Measurements from ENCODE around the gene FAM149B1. TPM values are rescaled to one million over a fixed set of nuclear protein-coding genes. Genes with fewer than 3 reads are reported as not detected.

FAM149B1 gene
- total and polyA plus RNA-seq, 2 of the 13 experiments (the other 11 are each of a cell fraction or from before 2014, with no cell fraction given) = 9.3 to 16.8 TPM

DNA sequence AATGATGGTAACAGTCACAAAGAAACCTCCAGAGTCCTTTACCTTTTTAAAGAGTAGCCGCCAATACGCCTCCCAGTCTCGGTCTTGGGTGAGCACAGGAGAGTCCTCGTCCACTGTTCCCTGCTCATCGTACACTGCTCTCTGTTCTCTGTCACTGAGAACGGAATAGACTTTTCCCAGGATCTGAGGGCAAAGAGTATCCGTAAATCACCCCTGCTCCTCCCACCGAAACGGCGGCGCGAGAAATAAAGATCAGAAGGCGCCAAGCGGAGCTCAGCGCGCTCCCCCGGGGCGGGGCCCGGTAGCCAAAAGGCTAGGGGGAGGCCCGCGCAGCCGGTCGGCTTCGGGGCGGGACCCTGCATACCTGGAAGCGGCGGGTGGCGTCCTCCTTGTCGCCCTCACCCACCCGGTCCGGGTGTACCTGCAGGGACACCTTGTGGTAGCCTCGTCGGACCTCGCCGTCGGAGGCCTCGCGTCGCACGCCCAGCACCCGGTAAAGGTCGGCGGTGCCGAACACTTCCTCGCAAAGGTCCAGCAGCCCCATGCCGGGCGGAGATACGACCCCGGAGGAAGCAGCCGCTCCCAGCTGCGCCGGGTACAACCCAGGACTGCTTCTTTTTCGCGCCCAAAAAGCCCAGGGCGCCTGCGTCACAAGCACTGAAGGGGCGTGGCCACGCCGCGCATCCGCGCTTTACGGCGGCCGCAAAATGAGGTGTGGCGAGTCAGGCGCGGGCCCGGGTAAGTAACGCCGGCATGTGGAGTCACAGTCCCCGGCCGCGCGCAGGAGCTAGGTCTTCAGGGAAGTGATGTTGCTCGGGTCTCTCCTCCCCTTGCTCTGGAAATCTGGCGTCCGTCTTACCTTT, 79.0 kb downstream of the FAM149B1 start, which contains the start of gene DNAJC9 (continued):
- TF ChIP-seq AHDC1 (CRISPR knock-in tag; IDR thresholded peaks at IDR 0.05; ENCODE audit: borderline replicate concordance) (no peak; the same call in 1 of the 2 replicates), ZNF746 (CRISPR knock-in tag; IDR thresholded peaks at IDR 0.05) (peak; percentile 78), ZNF563 (CRISPR knock-in tag; IDR thresholded peaks at IDR 0.05) (no peak), ZNF207 (IDR thresholded peaks at IDR 0.05; ENCODE audit: borderline replicate concordance) (no peak), USF2 (IDR thresholded peaks at IDR 0.05; ENCODE audit: low read depth, low read length) (no peak), USF2 (CRISPR knock-in tag; IDR thresholded peaks at IDR 0.05; ENCODE audit: borderline replicate concordance) (no peak), ZSCAN29 (CRISPR knock-in tag; conservative IDR thresholded peaks at IDR 0.05) (0 out of 2 replicates have a peak, but pooled peaks have one; percentile 72), PATZ1 (CRISPR knock-in tag; IDR thresholded peaks at IDR 0.05) (no peak; the same call in 1 of the 2 replicates)
- TF ChIP-seq, protein P1, sequence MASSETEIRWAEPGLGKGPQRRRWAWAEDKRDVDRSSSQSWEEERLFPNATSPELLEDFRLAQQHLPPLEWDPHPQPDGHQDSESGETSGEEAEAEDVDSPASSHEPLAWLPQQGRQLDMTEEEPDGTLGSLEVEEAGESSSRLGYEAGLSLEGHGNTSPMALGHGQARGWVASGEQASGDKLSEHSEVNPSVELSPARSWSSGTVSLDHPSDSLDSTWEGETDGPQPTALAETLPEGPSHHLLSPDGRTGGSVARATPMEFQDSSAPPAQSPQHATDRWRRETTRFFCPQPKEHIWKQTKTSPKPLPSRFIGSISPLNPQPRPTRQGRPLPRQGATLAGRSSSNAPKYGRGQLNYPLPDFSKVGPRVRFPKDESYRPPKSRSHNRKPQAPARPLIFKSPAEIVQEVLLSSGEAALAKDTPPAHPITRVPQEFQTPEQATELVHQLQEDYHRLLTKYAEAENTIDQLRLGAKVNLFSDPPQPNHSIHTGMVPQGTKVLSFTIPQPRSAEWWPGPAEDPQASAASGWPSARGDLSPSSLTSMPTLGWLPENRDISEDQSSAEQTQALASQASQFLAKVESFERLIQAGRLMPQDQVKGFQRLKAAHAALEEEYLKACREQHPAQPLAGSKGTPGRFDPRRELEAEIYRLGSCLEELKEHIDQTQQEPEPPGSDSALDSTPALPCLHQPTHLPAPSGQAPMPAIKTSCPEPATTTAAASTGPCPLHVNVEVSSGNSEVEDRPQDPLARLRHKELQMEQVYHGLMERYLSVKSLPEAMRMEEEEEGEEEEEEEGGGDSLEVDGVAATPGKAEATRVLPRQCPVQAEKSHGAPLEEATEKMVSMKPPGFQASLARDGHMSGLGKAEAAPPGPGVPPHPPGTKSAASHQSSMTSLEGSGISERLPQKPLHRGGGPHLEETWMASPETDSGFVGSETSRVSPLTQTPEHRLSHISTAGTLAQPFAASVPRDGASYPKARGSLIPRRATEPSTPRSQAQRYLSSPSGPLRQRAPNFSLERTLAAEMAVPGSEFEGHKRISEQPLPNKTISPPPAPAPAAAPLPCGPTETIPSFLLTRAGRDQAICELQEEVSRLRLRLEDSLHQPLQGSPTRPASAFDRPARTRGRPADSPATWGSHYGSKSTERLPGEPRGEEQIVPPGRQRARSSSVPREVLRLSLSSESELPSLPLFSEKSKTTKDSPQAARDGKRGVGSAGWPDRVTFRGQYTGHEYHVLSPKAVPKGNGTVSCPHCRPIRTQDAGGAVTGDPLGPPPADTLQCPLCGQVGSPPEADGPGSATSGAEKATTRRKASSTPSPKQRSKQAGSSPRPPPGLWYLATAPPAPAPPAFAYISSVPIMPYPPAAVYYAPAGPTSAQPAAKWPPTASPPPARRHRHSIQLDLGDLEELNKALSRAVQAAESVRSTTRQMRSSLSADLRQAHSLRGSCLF (CRISPR knock-in tag; IDR thresholded peaks at IDR 0.05; ENCODE audit: borderline replicate concordance) = no peak
- TF ChIP-seq, protein P2, sequence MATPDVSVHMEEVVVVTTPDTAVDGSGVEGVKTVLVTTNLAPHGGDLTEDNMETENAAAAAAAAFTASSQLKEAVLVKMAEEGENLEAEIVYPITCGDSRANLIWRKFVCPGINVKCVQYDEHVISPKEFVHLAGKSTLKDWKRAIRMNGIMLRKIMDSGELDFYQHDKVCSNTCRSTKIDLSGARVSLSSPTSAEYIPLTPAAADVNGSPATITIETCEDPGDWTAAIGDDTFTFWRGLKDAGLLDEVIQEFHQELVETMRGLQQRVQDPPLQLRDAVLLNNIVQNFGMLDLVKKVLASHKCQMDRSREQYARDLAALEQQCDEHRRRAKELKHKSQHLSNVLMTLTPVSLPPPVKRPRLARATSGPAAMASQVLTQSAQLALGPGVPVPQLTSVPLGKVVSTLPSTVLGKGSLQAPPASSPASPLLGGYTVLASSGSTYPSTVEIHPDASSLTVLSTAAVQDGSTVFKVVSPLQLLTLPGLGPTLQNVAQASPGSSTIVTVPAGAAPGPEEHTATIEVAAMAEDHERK (CRISPR knock-in tag; IDR thresholded peaks at IDR 0.05; ENCODE audit: low read depth) = peak; percentile 76

All from HepG2 (cell line).